Breast epithelium (tissue), 3 donors: ENCODE results near the gene TRIO.

Source experiments
- POLR2A ChIP-seq: fragments of 450-650 bp; IDR thresholded peaks from one replicate; pipeline ENCODE4 v1.6.1; 2016; ENCODE audit warnings: antibody characterized with exemption, mild to moderate bottlenecking, moderate library complexity
- TF ChIP-seq, protein P1 (sequence below), 3 donors: fragments of 450-650 bp; IDR thresholded peaks; one replicate each; pipeline ENCODE4 v1.5.1; 2016 to 2017; ENCODE audit warnings: antibody characterized with exemption in 3 of 3, mild to moderate bottlenecking in 3 of 3, moderate library complexity in 3 of 3

DNA sequence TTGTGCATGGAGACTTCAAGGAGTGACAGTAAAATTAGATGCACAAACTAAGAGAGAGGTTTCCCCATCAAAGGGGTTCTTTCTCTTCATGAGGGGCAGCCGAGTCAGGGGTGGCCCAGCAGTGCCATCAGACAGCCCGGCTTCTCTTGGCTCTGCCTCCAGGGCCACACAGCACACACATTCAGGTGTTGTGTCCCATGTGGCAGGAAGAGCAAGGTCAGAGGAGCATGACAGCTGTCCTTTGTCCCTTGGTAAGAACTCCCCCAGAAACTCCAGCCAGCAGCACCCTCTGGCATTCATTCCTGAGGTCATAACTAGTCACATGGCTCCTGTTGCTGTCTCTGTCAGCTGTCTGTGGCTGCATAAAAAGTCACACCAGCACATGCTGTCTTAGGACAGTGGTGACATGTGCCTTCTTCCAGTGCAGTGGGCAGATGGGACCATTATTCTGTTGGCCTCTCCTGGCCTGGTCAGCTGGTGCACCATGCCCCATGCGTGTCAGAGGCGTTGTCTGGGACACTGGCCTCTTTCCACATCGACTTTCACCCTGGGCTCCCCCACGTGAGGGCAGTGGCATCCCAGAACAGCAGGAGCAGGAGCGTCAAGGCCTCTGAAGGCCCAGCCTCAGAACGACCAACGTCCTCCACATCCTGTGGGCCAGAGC lies 360.0 kb downstream of the TRIO start:
- TF ChIP-seq POLR2A: no peak
- TF ChIP-seq, protein P1, sequence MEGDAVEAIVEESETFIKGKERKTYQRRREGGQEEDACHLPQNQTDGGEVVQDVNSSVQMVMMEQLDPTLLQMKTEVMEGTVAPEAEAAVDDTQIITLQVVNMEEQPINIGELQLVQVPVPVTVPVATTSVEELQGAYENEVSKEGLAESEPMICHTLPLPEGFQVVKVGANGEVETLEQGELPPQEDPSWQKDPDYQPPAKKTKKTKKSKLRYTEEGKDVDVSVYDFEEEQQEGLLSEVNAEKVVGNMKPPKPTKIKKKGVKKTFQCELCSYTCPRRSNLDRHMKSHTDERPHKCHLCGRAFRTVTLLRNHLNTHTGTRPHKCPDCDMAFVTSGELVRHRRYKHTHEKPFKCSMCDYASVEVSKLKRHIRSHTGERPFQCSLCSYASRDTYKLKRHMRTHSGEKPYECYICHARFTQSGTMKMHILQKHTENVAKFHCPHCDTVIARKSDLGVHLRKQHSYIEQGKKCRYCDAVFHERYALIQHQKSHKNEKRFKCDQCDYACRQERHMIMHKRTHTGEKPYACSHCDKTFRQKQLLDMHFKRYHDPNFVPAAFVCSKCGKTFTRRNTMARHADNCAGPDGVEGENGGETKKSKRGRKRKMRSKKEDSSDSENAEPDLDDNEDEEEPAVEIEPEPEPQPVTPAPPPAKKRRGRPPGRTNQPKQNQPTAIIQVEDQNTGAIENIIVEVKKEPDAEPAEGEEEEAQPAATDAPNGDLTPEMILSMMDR (IDR thresholded peaks at IDR 0.05): no peak
